Uterus (tissue), 4 donors: ENCODE measurements around the gene FATE1. TPM values are rescaled to one million over a fixed set of nuclear protein-coding genes. Genes with fewer than 3 reads are reported as not detected.

ENCODE experiments used
- DNase-seq, 2 donors: peaks; one replicate each; pipeline ENCODE4 v3.0.0-alpha.2; 2019 to 2020
- H3K27ac ChIP-seq, 2 donors: fragments of 200-600 bp; sonication (generic); 1 replicate in 1 of 2; 2 replicates in 1 of 2; pipeline ENCODE4 v1.5.1; 2016 to 2018
- H3K27me3 ChIP-seq, 2 donors: fragments of 200-600 bp; sonication (generic); one replicate each; pipeline ENCODE4 v1.5.1; 2018 to 2019; ENCODE audit warnings: control low read depth in 1 of 2
- H3K36me3 ChIP-seq, 2 donors: fragments of 200-600 bp; sonication (generic); one replicate each; pipeline ENCODE4 v1.5.1; 2019; ENCODE audit warnings: control low read depth in 1 of 2
- H3K4me1 ChIP-seq, 2 donors: fragments of 200-600 bp; sonication (generic); one replicate each; pipeline ENCODE4 v1.5.1; 2018 to 2019; ENCODE audit warnings: control low read depth in 1 of 2
- H3K4me3 ChIP-seq, 2 donors: fragments of 200-600 bp; sonication (generic); 1 replicate in 1 of 2; 2 replicates in 1 of 2; pipeline ENCODE4 v1.5.1; 2018 to 2019; ENCODE audit warnings: mild to moderate bottlenecking in 1 of 2
- H3K9me3 ChIP-seq, 2 donors: fragments of 200-600 bp; sonication (generic); one replicate each; pipeline ENCODE4 v1.5.1; 2019; ENCODE audit warnings: control low read depth in 1 of 2
- CTCF ChIP-seq, 4 experiments: fragments of 200-600 bp in 2 of 4; fragments of 450-650 bp in 2 of 4; sonication (generic) in 2 of 4; IDR thresholded peaks; one replicate each; pipeline ENCODE4 v1.5.1; 2016 to 2019; ENCODE audit warnings: antibody characterized with exemption in 4 of 4, mild to moderate bottlenecking in 2 of 4, moderate library complexity in 1 of 4
- POLR2A ChIP-seq, 2 donors: fragments of 450-650 bp; IDR thresholded peaks; one replicate each; pipeline ENCODE4 v1.6.1; 2016; ENCODE audit warnings: antibody characterized with exemption in 2 of 2, mild to moderate bottlenecking in 1 of 2, moderate library complexity in 1 of 2
- intact Hi-C: fragments of 100-400 bp; cut with DNase I; formaldehyde crosslinking; loops from one replicate; pipeline ENCODE4 v1.15.1; 2023; ENCODE audit warnings: low total_unique reads
- total RNA-seq, 4 donors: library from RNA; depleted of rRNA in 3 of 4; stranded (reverse); fragments of >200 nt in 3 of 4; gene quantifications; one replicate each; pipeline versions ENCODE4 v1.1.0 to v1.2.4, GENCODE V29; 2014 to 2023
- donor health status: DM: yes; HTN: yes; CAD: no.

FATE1 gene
- total RNA-seq: not detected

- Histone ChIP-seq H3K9me3 (no peaks in the 10 kb centered on the region), H3K4me3 (no peak within 1 kb of the TSS), H3K27me3 (no peaks in the 10 kb centered on the region), H3K27ac (no peak within 1 kb of the TSS), H3K4me1 (no peaks in the 10 kb centered on the region), H3K36me3 (no peaks in the 10 kb centered on the region)
- DNase-seq: no peak
- intact Hi-C loops: no loop called here
- TF ChIP-seq CTCF (IDR thresholded peaks at IDR 0.05) (no peak), POLR2A (IDR thresholded peaks at IDR 0.05) (no peak)
These were observed at the start of gene FATE1 for GRCh38 chrX:151715752-151716151. Gene FATE1 (plus strand): TSS chrX:151716035. CDS start chrX:151716120, 85 bp downstream.

GRCh38 chrX:151675121-151675746 is 40.6 kb upstream of the FATE1 start:
- Histone ChIP-seq H3K27me3 (no peaks in the 10 kb centered on the region), H3K4me1 (no peaks in the 10 kb centered on the region), H3K27ac (no peak overlapping the region), H3K36me3 (no peaks in the 10 kb centered on the region), H3K4me3 (no peak overlapping the region), H3K9me3 (no peaks in the 10 kb centered on the region)
- intact Hi-C loops: no loop called here
- TF ChIP-seq POLR2A (IDR thresholded peaks at IDR 0.05) (no peak), CTCF (IDR thresholded peaks at IDR 0.05) (no peak)
- DNase-seq: no peak

GRCh38 chrX:151676196-151676595 is 39.6 kb upstream of the FATE1 start:
- no peaks in the 10 kb centered on the region for H3K36me3 ChIP-seq
- no peaks in the 10 kb centered on the region for H3K4me1 ChIP-seq
- intact Hi-C loops: no loop called here
- TF ChIP-seq CTCF (IDR thresholded peaks at IDR 0.05) (no peak), POLR2A (IDR thresholded peaks at IDR 0.05) (no peak)
- DNase-seq: no peak
- no peaks in the 10 kb centered on the region for H3K27me3 ChIP-seq
- H3K4me3 ChIP-seq: no peak overlapping the region
- no peaks in the 10 kb centered on the region for H3K9me3 ChIP-seq
- no peak overlapping the region for H3K27ac ChIP-seq

- intact Hi-C loops: no loop called here
These were observed 35.9 kb upstream of the FATE1 start for GRCh38 chrX:151679798-151680402.

More at GRCh38 chrX:151679798-151680402, 35.9 kb upstream of the FATE1 start:
- H3K36me3 ChIP-seq: no peaks in the 10 kb centered on the region
- H3K27ac ChIP-seq: no peak overlapping the region
- TF ChIP-seq POLR2A (IDR thresholded peaks at IDR 0.05) (no peak), CTCF (IDR thresholded peaks at IDR 0.05) (no peak)
- H3K9me3 ChIP-seq: no peaks in the 10 kb centered on the region
- no peak for DNase-seq
- no peaks in the 10 kb centered on the region for H3K4me1 ChIP-seq
- no peak overlapping the region for H3K4me3 ChIP-seq
- H3K27me3 ChIP-seq: no peaks in the 10 kb centered on the region
